Ammon's horn (tissue), 1 donor: ENCODE results near the gene SEMA4C.

Source experiments
- DNase-seq: peaks from one replicate; pipeline ENCODE4 v3.0.0-alpha.2; 2016; ENCODE audit warnings: low spot score

SEMA4C gene

DNA sequence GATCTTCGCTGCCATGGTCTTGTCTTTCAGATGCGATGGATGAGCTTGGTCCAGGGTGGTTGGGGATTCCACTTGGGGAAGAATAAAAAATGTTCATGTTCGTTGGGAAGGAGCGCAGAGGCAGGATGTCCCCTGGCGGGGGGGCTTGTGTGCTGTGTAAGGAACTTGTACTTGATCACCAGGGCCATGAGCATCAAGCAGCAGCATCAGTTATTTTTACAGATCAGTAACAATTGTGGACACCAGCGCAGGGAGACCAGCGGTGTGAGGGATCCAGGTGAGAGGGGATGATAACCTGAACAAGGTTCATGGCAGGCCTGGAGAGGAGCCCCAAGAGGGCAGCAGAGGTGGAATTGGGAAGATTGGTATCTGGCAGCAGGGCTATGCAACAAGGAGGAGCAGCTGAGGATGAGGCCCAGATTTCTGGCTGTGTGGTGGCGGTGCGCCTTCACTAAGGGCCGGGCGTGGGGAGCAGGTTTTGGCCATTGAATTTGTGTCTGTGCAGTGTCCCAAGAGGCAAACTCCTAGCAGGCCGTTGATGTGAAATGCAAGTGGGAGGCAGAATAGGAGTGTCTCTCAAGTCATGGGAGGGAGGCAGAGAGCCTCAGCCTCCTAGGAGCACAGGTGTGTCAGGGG lies 49.9 kb downstream of the SEMA4C start:
- DNase-seq = no peak

DNA sequence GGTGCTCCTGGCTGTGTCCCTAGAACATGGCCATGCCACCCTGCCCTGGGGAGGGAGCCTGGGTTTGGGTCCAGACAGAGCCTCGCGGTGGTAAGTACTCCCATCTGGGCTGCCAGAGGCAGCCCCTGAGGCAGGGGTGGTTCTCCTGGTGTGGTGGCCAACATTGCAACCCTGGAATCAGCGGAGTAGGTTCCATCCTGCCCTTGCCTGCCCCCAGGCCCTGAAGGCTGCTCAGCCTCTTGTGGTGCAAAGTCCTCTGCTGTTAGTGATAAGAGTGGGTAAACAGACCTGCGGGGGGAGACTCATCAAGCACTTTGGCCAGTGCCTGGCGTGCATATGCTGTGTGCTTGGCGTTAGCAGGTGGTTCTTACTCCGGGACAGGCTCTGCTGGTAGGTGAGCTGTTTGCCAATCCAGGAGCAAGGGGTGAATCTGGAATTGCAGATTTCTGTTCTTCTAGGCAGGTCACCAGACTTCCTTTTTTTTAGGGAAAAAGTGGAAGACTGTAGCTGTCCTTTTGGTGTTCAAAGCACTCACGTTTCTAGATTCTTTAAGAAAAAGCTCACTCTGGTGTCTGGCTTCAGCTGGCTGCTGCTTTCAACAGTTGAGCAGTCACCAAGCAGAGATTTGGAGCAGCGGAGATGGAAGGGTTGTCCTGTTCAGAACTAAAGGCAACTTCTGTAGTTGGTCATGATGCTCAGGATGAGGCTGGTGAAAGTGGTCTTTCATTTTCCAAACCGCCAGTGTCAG lies 50.6 kb downstream of the SEMA4C start:
- no peak for DNase-seq

DNA sequence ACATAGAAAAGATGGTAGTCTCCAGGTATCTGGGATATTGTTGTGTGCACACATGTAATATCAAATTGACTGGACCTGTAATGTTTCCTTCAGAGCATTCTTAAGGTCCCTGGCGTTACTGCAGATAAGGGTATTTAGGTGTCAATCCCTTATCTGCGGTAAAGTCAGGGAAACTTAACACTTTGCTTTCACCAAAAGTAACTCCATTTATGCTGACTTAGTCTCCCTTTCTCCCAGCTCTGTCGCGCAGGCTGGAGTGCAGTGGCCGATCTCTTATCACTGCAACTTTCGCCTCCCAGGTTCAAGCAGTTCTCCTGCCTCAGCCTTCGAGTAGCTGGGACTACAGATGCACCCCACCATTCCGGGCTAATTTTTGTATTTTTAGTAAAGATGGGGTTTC lies 52.0 kb downstream of the SEMA4C start:
- DNase-seq = no peak

DNA sequence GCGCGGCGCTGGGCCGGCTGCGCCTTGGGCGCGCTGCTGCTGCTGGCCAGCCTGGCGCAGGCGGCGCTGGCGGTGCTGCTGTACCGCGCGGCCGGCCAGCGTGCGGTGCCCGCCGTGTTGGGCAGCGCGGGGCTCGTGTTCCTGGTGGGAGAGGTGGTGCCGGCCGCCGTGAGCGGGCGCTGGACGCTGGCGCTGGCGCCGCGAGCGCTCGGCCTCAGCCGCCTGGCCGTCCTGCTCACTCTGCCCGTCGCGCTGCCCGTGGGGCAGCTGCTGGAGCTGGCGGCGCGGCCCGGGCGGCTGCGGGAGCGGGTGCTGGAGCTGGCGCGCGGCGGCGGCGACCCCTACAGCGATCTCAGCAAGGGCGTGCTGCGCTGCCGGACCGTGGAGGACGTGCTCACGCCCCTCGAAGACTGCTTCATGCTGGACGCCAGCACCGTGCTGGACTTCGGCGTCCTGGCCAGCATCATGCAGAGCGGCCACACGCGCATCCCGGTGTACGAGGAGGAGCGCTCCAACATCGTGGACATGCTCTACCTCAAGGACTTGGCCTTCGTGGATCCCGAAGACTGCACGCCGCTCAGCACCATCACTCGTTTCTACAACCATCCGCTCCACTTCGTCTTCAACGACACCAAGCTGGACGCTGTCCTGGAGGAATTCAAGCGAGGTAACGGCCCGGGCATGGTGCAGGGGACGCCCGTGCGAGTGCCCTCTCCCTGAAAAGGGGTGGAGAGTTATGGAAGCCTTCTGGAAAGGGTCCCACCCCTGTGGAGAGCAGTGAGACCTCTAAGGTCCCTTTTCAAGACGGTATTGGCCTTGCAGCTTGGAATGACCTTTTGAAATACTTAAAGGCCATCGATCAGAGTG lies 52.8 kb downstream of the SEMA4C start:
- peak; percentile 36 for DNase-seq

DNA sequence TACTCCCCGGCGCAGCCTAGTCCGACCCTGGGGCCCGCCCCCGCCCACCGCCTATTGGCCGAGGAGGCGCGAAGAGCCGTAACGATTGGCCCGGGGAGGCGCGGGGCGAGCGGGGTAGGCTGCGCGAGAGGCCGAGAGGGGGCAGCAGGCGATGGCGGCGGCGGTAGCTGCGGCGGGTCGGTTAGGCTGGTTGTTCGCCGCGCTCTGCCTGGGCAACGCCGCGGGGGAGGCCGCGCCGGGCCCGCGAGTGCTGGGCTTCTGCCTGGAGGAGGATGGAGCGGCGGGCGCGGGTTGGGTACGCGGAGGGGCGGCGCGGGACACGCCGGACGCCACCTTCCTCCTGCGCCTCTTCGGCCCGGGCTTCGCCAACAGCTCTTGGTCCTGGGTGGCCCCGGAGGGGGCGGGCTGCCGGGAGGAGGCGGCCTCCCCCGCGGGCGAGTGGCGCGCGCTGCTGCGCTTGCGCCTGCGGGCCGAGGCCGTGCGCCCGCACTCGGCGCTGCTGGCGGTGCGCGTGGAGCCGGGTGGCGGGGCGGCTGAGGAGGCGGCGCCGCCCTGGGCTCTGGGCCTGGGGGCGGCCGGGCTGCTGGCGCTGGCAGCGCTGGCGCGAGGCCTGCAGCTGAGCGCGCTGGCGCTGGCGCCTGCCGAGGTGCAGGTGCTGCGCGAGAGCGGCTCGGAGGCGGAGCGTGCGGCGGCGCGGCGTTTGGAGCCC lies 53.6 kb downstream of the SEMA4C start, which contains the start of gene CNNM3:
Gene CNNM3, plus strand, starts transcription at position 142 of the 709 bp plus-strand sequence. Its CDS starts 10 bp downstream, at position 152.
- peak; percentile 97 for DNase-seq

DNA sequence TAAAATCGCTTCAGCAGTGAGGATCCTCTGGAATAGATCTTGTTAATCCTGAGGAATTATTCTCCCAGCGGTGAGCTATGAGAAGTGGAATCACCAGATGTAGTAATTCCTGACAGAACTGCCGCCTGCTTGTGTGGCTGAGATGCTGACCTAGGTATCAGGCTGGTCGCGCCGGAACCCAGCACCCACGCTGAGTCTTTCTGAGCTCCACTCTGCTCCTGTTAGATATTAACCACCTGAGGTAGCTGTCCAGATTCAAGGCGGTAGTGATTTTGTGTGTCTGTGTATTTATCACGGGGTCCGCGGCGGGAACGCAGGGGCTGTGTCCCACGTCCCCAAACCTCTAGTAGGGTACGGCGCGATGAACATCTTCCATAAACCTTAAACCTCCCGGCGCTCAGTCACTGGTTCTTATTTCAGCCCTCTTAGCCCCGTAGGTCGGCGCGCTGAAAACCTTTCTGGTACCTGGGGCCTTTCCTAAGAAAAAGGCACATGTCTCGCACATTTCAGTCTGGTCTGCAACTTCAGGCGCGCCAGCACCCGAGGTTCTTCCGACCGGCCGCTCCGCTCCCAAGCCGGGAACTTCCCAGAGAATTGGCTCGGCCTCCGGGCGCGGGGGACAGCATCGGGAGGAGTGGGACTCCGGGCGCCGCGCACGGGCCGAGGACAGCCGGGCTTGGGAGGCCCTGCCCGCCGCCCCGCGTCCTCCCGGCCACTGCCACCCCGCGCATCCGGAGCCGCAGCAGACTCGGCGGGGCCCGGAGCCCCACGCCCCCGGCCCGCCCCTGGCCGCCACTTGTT lies 54.4 kb downstream of the SEMA4C start:
- no peak for DNase-seq

DNA sequence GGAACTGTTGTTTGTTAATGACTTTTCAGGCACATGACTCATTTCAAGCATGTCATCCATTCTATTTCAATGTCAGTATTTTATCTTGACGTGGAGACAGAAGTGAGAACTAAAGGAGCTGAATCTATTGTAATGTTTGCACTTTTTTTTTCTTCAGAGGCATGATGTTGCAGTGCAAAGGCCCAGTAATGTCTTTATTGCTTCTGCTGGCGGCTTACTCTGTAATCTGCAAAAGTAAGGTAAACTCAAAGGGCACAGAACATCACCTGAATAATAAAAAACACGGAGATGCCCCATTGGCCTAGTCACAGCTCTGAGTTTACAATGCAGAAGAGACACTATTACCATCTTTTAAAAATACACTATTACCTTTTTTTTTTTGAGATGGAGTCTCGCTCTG lies 56.2 kb downstream of the SEMA4C start:
- DNase-seq = no peak

DNA sequence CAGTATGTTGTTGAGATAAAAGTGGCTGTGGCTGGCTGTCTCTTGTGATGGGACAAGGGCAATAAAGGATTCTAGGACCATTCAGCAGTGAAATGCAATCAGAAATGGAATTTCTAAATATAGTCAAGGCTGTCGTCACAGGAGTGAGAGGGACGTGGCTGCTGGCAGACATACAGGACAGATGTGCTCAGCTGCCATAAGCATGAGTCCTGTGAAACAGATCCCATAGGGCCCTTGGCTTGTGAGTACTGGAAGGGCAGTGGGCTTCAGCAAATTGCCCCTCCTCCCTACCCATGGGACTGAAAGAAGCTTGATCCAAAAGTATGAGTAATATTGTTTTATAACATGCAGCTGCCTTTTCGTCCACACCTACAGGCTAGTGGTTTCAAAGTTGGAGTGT lies 58.0 kb downstream of the SEMA4C start:
- no peak for DNase-seq

DNA sequence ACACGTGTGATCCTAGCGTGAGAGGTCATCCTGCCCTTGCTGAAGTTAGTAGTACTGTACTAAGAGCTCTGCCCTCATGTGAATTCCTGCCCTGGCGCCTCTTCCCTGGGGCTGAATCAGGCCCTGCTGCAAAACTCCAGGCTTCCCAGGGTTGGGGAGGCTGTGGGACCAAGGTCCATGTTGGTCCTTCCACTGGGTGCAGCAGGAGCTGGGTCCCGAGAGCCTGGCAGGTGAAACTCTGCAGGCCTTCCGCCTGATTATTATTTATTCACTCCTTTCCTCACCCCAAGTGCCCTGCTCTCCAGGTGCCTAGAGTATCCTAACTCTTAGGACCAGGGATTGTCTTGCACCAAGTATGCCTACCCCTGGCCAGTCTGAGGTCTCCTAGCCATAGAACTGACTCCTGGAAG lies 59.1 kb downstream of the SEMA4C start:
- no peak for DNase-seq

DNA sequence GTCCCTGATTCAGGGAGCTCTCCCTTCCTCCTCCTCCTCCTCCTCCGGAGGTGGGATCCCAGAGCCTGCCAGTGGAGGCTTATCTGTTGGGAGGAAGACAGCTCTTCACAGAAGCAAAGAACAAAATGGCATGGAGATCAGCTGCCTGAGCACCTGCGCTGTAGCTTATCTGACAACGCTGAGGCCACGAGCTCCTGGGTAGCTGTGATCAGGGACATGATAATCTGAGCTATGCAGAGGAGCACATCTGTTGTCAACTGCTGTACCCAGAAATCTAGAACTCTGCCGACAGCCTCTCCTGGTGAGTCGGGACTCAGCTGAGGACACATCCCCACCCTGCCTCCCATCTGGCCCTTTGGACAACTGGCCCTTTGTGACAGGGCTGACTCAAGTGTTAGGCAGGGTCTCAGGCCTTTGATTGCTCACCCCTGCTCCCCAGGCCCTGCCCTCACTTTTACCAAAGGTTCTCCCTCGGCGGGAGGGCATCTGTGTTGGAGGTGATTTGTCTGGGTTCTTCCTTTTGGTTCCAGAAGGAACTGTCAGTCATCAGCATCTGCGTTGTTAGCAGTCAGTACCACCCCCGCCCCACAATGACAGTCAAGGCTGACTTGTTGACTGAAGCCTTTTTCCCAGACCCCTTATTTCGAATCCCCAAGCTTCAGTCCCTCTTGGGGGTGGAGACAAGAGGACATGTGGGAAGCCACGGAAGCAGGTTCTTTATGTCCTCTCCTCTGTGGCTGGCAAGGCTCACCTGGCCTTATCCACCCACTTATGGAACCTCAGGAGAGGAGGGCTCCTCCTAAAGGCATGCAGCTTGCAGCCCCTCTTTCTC lies 59.7 kb downstream of the SEMA4C start:
- no peak for DNase-seq
